GM12873 (cell line): ENCODE results near the gene RIMBP2.

ENCODE experiments used
- CTCF ChIP-seq: IDR thresholded peaks from 2 replicates; pipeline ENCODE4 v1.5.1; 2012; ENCODE audit warnings: low read depth, mild to moderate bottlenecking, moderate library complexity, low read length, control low read depth; ENCODE audit not compliant: insufficient read depth; ENCODE audit errors: missing control alignments

RIMBP2 gene

GRCh38 chr12:130685250-130685787 lies 30.8 kb downstream of the RIMBP2 start:
- TF ChIP-seq CTCF, result no peak

- no peak for TF ChIP-seq CTCF
Measured at GRCh38 chr12:130683811-130684210, 32.3 kb downstream of the RIMBP2 start.

GRCh38 chr12:130683080-130683479 lies 33.0 kb downstream of the RIMBP2 start:
- TF ChIP-seq CTCF, result no peak

- no peak for TF ChIP-seq CTCF
Measured at GRCh38 chr12:130680451-130680990, 35.6 kb downstream of the RIMBP2 start.

GRCh38 chr12:130677957-130678558 lies 38.0 kb downstream of the RIMBP2 start:
- no peak for TF ChIP-seq CTCF

- no peak for TF ChIP-seq CTCF
Measured at GRCh38 chr12:130675791-130676190, 40.3 kb downstream of the RIMBP2 start.

- no peak for TF ChIP-seq CTCF
Measured at GRCh38 chr12:130675121-130675520, 41.0 kb downstream of the RIMBP2 start.
